T-helper 2 cell treated with Interferon-gamma antibody and Interleukin-4, amounts not matched to agents 100 ng/mL and 5 ng/mL, for 36 hours (primary cell): ENCODE data around the gene NEK1. TPM values are rescaled to one million over a fixed set of nuclear protein-coding genes. Genes with fewer than 3 reads are reported as not detected.

Experiments
- intact Hi-C: fragments of 100-400 bp; cut with micrococcal nuclease; formaldehyde crosslinking; loops from one replicate; pipeline ENCODE4 v1.15.1; 2023
- total RNA-seq: library from RNA; stranded (reverse); gene quantifications from 2 replicates; pipeline ENCODE4 v1.2.3, GENCODE V29; 2022

The NEK1 gene, protein sequence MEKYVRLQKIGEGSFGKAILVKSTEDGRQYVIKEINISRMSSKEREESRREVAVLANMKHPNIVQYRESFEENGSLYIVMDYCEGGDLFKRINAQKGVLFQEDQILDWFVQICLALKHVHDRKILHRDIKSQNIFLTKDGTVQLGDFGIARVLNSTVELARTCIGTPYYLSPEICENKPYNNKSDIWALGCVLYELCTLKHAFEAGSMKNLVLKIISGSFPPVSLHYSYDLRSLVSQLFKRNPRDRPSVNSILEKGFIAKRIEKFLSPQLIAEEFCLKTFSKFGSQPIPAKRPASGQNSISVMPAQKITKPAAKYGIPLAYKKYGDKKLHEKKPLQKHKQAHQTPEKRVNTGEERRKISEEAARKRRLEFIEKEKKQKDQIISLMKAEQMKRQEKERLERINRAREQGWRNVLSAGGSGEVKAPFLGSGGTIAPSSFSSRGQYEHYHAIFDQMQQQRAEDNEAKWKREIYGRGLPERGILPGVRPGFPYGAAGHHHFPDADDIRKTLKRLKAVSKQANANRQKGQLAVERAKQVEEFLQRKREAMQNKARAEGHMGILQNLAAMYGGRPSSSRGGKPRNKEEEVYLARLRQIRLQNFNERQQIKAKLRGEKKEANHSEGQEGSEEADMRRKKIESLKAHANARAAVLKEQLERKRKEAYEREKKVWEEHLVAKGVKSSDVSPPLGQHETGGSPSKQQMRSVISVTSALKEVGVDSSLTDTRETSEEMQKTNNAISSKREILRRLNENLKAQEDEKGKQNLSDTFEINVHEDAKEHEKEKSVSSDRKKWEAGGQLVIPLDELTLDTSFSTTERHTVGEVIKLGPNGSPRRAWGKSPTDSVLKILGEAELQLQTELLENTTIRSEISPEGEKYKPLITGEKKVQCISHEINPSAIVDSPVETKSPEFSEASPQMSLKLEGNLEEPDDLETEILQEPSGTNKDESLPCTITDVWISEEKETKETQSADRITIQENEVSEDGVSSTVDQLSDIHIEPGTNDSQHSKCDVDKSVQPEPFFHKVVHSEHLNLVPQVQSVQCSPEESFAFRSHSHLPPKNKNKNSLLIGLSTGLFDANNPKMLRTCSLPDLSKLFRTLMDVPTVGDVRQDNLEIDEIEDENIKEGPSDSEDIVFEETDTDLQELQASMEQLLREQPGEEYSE (N-terminal part only)
- 15.8 and 18.4 TPM in 2 replicates for total RNA-seq

GRCh38 chr4:169611991-169612870, at the start of gene NEK1:
Gene NEK1, minus strand, starts transcription at chr4:169612583. Its CDS starts 9,953 bp downstream, at chr4:169602630.
- intact Hi-C loops, result loop anchor here (1.0 to 2.0 kb wide), 6 partner anchors 8 to 601 kb away; partner anchors contain the start of genes CBR4 and CLCN3

DNA sequence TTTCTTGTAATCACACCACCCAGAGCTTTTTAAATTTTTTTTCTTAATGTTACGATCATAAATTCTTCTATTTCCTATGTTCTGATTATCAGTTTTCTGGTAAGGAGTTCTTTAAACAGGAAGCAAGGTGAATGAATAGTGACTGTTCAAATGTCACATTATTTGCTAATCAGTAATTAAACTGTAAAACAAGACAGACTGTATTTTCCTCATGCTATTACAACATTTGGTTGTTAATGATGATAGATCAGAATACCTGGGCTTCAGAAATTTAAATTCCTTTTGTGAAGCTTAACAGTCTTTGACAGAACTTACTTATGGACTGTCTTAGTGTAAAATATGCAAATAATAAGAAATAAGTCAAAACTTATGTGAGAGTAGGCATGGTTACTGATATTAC, 49.4 kb upstream of the NEK1 start:
- intact Hi-C loops, result loop anchor here (10.0 kb wide), 1 partner anchor 247 kb away; no protein-coding TSS in a partner anchor

- intact Hi-C loops, result loop anchor here (1.0 to 10.0 kb wide), 5 partner anchors 41 to 1343 kb away; partner anchors contain the start of genes CLCN3, DDX60, HPF1 and NEK1
Measured at GRCh38 chr4:169660929-169661328, 48.5 kb upstream of the NEK1 start.

- intact Hi-C loops, result loop anchor here (1.0 to 10.0 kb wide), 5 partner anchors 40 to 1342 kb away; partner anchors contain the start of genes CLCN3, DDX60, HPF1 and NEK1
Measured at GRCh38 chr4:169659716-169660670, 47.6 kb upstream of the NEK1 start.

- intact Hi-C loops, result no loop called here
Measured at GRCh38 chr4:169658975-169659715, 46.8 kb upstream of the NEK1 start.

GRCh38 chr4:169658196-169658595, 45.8 kb upstream of the NEK1 start:
- intact Hi-C loops, result no loop called here

- intact Hi-C loops, result no loop called here
Measured at GRCh38 chr4:169657470-169658107, 45.2 kb upstream of the NEK1 start.

DNA sequence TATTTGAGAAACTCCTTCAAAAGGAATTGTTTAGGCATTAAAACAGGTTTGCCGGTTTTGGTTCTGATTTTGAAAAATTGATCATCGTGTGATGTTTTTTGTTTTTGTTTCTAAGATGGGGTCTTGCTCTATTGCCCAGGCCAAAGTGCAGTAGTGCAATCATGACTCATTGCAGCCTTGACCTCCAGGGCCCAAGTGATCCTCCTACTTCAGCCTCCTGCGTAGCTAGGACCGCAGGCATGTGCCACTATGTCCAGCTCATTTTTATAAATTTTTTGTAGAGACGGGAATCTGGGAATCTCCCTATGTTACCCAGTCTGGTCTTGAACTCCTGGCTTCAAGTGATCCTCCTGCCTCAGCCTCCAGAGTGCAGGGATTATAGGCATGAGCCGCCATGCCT, 43.0 kb upstream of the NEK1 start:
- intact Hi-C loops, result no loop called here

- intact Hi-C loops, result no loop called here
Measured at GRCh38 chr4:169652535-169652934, 40.2 kb upstream of the NEK1 start.

GRCh38 chr4:169650227-169650936, 38.0 kb upstream of the NEK1 start:
- intact Hi-C loops, result no loop called here

DNA sequence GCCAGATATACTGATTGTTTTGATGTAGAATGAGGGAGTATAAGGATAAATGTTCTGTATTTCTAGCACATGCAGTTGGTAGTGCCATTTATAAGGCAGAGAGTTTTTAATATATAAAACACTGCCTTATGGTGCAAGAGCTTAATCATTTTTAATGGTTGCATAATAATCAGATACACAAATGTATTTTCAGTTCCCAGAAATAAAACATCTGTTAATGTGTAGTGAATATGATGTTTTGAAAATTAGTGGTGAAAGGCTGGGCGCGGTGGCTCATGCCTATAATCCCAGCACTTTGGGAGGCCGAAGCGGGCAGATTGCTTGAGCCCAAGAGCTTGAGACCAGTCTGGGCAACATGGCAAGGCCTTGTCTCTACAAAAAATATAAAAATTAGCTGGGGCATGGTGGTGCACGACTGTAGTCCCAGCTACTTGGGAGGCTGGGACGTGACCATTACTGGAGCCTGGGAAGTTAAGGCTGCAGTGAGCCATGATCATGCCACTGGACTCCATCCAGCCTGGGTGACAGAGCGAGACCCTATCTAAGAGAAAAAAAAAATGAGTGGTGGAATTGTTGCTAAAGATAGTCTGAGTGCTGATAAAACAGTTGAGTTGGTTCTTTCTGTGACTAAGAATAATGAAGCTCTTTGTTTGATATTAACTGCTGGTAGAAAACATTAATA, 37.3 kb upstream of the NEK1 start:
- intact Hi-C loops, result no loop called here

DNA sequence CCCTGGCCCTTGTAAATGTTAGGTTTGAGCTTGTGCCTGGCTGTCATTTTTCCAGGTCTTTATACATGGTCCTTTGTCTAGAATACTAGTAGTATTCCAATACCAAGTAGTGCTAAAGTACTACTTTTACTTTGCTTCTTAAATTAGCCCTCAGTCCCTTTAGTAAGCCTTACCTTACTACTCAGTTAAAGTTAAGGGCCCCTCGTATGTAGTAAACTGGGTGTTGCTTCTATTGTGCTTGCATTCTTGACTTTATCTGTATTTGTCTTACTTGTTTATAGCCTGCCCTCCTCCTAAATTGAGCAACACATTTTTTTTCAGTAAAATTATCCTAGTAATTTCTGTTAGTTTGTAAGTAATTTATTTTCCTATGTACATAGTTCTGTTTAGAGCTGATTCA, 33.2 kb upstream of the NEK1 start:
- intact Hi-C loops, result no loop called here

DNA sequence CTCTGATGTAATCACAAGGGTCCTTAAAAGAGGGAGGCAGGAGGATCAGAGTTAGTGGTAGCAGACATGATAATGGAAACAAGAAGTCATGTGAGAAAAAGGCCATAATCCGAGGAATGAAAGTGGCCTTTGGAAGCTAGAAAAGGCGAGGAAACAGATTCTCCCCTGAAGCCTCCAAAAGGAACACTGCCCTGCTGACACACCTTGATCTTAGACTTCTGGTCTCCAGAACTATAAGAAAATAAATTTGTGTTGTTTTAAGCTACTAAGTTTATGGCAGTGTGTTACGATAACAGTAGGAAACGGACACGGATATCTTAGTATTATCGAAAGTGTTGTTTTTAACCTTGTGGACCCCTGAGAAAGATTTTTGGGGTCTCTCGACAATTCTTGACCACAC, 32.4 kb upstream of the NEK1 start:
- intact Hi-C loops, result no loop called here

GRCh38 chr4:169640261-169640870, 28.0 kb upstream of the NEK1 start:
- intact Hi-C loops, result no loop called here

GRCh38 chr4:169634975-169635374, 22.6 kb upstream of the NEK1 start:
- intact Hi-C loops, result no loop called here

GRCh38 chr4:169632896-169633295, 20.5 kb upstream of the NEK1 start:
- intact Hi-C loops, result no loop called here
